Ishikawa (cell line): ENCODE results near the gene MITF.

Source experiments
- EP300 ChIP-seq: IDR thresholded peaks from 2 replicates; pipeline ENCODE4 v1.6.1; 2012; ENCODE audit warnings: borderline replicate concordance
- RAD21 ChIP-seq: IDR thresholded peaks from 2 replicates; pipeline ENCODE4 v1.6.1; 2012; ENCODE audit warnings: low read depth
- TCF12 ChIP-seq: IDR thresholded peaks from 2 replicates; pipeline ENCODE4 v1.6.1; 2012; ENCODE audit warnings: low read depth
- TEAD4 ChIP-seq: IDR thresholded peaks from 2 replicates; pipeline ENCODE4 v1.6.1; 2012
- ZBTB7A ChIP-seq: IDR thresholded peaks from 2 replicates; pipeline ENCODE4 v1.6.1; 2012; ENCODE audit warnings: low read depth

GRCh38 chr3:70006089-70006488 is 266.8 kb downstream of the MITF start:
- TF ChIP-seq RAD21 (no peak), ZBTB7A (no peak), TEAD4 (no peak), TCF12 (no peak), EP300 (no peak)
